ENCODE data around the gene CPA2. TPM values are rescaled to one million over a fixed set of nuclear protein-coding genes. Genes with fewer than 3 reads are reported as not detected.
A peak's percentile ranks its signal among the peaks of the same experiment; 100 is the strongest.

Gene CPA2
- total and polyA plus RNA-seq, 7 donors, result 0.23 to 0.32 (median 0.30) TPM; not detected in 4

- no peak for ATAC-seq
- Histone ChIP-seq H3K4me3 (no peak overlapping the region), H3K27me3 (ENCODE audit: insufficient read depth in 3 of 3, low read length in 2 of 3) (peaks cover 0 to 35% (median 1%) of the 10 kb centered on the region in 3 donors), H3K36me3 (ENCODE audit: insufficient read depth in 1 of 2, low read depth in 1 of 2) (no peaks in the 10 kb centered on the region), H3K27ac (no peak overlapping the region), H3K9me3 (no peaks in the 10 kb centered on the region), H3K4me1 (no peaks in the 10 kb centered on the region)
- DNase-seq, result no peak
- intact Hi-C loops (cut with DNase I), result loop anchor here in 1 of 2 donors (10.0 kb wide), 2 partner anchors 76 to 206 kb away; no protein-coding TSS in a partner anchor
- TF ChIP-seq, protein P1, sequence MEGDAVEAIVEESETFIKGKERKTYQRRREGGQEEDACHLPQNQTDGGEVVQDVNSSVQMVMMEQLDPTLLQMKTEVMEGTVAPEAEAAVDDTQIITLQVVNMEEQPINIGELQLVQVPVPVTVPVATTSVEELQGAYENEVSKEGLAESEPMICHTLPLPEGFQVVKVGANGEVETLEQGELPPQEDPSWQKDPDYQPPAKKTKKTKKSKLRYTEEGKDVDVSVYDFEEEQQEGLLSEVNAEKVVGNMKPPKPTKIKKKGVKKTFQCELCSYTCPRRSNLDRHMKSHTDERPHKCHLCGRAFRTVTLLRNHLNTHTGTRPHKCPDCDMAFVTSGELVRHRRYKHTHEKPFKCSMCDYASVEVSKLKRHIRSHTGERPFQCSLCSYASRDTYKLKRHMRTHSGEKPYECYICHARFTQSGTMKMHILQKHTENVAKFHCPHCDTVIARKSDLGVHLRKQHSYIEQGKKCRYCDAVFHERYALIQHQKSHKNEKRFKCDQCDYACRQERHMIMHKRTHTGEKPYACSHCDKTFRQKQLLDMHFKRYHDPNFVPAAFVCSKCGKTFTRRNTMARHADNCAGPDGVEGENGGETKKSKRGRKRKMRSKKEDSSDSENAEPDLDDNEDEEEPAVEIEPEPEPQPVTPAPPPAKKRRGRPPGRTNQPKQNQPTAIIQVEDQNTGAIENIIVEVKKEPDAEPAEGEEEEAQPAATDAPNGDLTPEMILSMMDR (IDR thresholded peaks at IDR 0.05), result no peak
Measured at GRCh38 chr7:130278860-130279259, 12.2 kb downstream of the CPA2 start.

DNA sequence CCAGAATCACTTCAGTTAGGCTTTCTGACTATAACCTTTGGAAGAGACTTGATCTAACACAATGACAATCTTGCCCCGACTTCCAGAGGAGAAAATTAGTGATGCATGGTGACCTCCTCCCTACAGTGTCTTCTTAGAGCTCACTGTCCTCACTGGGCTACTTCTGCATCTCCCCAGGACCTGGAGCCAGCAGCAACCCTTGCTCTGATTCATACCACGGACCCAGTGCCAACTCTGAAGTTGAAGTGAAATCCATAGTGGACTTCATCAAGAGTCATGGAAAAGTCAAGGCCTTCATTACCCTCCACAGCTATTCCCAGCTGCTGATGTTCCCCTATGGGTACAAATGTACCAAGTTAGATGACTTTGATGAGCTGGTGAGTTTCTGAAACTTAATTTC is 12.6 kb downstream of the CPA2 start:
- WGBS, 3 donors, result 44 to 53% (median 52%) methylated on average over 2 of the region's 2 CpGs
- no peak overlapping the region for H3K4me3 ChIP-seq
- peaks cover 0 to 30% (median 1%) of the 10 kb centered on the region in 3 donors for H3K27me3 ChIP-seq (ENCODE audit: insufficient read depth in 3 of 3, low read length in 2 of 3)
- H3K4me1 ChIP-seq, result no peaks in the 10 kb centered on the region
- no peak overlapping the region for H3K27ac ChIP-seq
- TF ChIP-seq, protein P1 (IDR thresholded peaks at IDR 0.05), result no peak
- DNase-seq, result no peak
- intact Hi-C loops (cut with DNase I), result loop anchor here in 1 of 2 donors (10.0 kb wide), 2 partner anchors 76 to 206 kb away; no protein-coding TSS in a partner anchor
- H3K36me3 ChIP-seq (ENCODE audit: insufficient read depth in 1 of 2, low read depth in 1 of 2), result no peaks in the 10 kb centered on the region
- ATAC-seq, result no peak
- H3K9me3 ChIP-seq, result no peaks in the 10 kb centered on the region

GRCh38 chr7:130279906-130280305 is 13.2 kb downstream of the CPA2 start:
- Histone ChIP-seq H3K9me3 (no peaks in the 10 kb centered on the region), H3K36me3 (ENCODE audit: insufficient read depth in 1 of 2, low read depth in 1 of 2) (no peaks in the 10 kb centered on the region), H3K4me3 (no peak overlapping the region), H3K27ac (no peak overlapping the region), H3K27me3 (ENCODE audit: insufficient read depth in 3 of 3, low read length in 2 of 3) (peaks cover 0 to 24% (median 1%) of the 10 kb centered on the region in 3 donors), H3K4me1 (no peaks in the 10 kb centered on the region)
- no peak for DNase-seq
- 75 to 95% (median 77%) methylated on average over 1 of the region's 1 CpG for WGBS, 3 donors
- intact Hi-C loops (cut with DNase I), result loop anchor here in 1 of 2 donors (10.0 kb wide), 2 partner anchors 75 to 205 kb away; no protein-coding TSS in a partner anchor
- TF ChIP-seq, protein P1 (IDR thresholded peaks at IDR 0.05), result no peak
- no peak for ATAC-seq

DNA sequence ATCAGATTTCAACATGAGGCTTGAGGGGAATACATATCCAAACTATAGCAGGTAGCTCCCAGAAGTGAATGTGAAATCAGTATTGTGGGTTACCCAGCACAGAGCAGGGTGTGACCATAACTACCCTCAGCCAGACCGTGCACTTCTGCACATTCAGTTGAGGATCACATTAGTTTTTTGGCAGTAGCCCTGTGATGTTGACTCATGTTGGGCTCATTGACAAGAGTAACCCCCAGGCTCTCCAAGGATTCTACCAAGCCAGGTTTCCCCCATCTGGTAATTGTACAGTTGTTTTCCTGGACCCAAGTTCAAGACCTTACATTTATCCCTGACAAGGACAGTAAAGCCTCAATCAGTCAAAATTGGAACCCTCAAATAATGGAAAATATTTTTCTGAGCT is 14.6 kb downstream of the CPA2 start:
- intact Hi-C loops (cut with DNase I), result no loop called here
- Histone ChIP-seq H3K27me3 (ENCODE audit: insufficient read depth in 3 of 3, low read length in 2 of 3) (peaks cover 0 to 15% (median 1%) of the 10 kb centered on the region in 3 donors), H3K9me3 (no peaks in the 10 kb centered on the region), H3K4me3 (no peak overlapping the region), H3K4me1 (no peaks in the 10 kb centered on the region), H3K36me3 (ENCODE audit: insufficient read depth in 1 of 2, low read depth in 1 of 2) (no peaks in the 10 kb centered on the region), H3K27ac (no peak overlapping the region)
- DNase-seq (no peak), ATAC-seq (peak in 2 of 4 donors; percentile 25 to 27)
- TF ChIP-seq, protein P1 (IDR thresholded peaks at IDR 0.05), result no peak
- WGBS, 3 donors, result 28 to 61% (median 45%) methylated on average over 1 of the region's 1 CpG

DNA sequence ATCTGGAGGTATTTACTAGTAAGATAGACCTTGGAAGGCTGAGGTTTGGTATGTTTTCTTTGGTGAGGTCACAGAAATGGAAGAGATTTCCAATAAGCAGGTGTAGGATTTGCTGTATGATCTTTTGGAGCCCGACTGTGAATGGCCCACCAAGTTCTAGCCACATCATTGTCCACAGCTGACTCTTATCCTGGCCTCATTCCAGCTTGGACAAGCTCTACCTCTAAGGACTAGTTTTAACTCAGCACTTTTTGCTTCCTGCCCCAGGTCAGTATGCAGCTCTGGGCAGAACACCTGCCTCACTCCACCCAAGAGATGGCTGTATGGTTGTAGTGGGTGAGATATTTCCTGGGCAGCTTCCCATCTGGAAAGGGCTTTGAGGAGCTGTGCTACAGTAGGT is 20.2 kb downstream of the CPA2 start:
- TF ChIP-seq, protein P1 (IDR thresholded peaks at IDR 0.05), result no peak
- Histone ChIP-seq H3K36me3 (ENCODE audit: insufficient read depth in 1 of 2, low read depth in 1 of 2) (no peaks in the 10 kb centered on the region), H3K27ac (no peak overlapping the region), H3K4me3 (no peak overlapping the region), H3K9me3 (no peaks in the 10 kb centered on the region), H3K27me3 (ENCODE audit: insufficient read depth in 3 of 3, low read length in 2 of 3) (no peaks in the 10 kb centered on the region), H3K4me1 (no peaks in the 10 kb centered on the region)
- 20 to 55% (median 43%) methylated on average over 1 of the region's 1 CpG for WGBS, 3 donors
- ATAC-seq, result no peak
- intact Hi-C loops (cut with DNase I), result no loop called here
- no peak for DNase-seq
